B cell (primary cell): ENCODE measurements around the gene CAP1. TPM values are rescaled to one million over a fixed set of nuclear protein-coding genes. Genes with fewer than 3 reads are reported as not detected.

Experiments
- ATAC-seq: fragments of 200-7000 bp; cut with Tn5 transposase; one replicate; pipeline ENCODE4 v1.10.0; 2021; ENCODE audit warnings: low read depth, mild to moderate bottlenecking, moderate number of reproducible peaks, moderate library complexity
- CTCF ChIA-PET: fragments of 350-600 bp; sonication (Branson Sonifier 250); formaldehyde crosslinking; loops from one replicate; lab custom pipeline; 2021; ENCODE audit warnings: antibody characterized with exemption, inconsistent platforms; lab: Charles Lee
- POLR2A ChIA-PET: fragments of 350-600 bp; sonication (Branson Sonifier 250); formaldehyde crosslinking; loops from one replicate; lab custom pipeline; 2021; ENCODE audit warnings: antibody characterized with exemption; lab: Charles Lee
- DNase-seq: peaks from one replicate; pipeline ENCODE4 v3.0.0; 2013
- H2AFZ ChIP-seq: 2 replicates; pipeline ENCODE4 v1.6.1; 2012; ENCODE audit warnings: mild to moderate bottlenecking, low read depth, low read length; ENCODE audit not compliant: insufficient read depth, poor library complexity, severe bottlenecking
- H3K27ac ChIP-seq, 2 donors: 1 replicate in 1 of 2; 2 replicates in 1 of 2; pipeline ENCODE4 v1.5.1; 2012 to 2013; ENCODE audit warnings: low read length in 2 of 2, mild to moderate bottlenecking in 2 of 2, moderate library complexity in 1 of 2
- H3K27me3 ChIP-seq, 4 experiments: fragments of 200-600 bp in 1 of 4; sonication (generic) in 1 of 4; replicated peaks in 1 of 4; 1 replicate in 2 of 4; 2 replicates in 2 of 4; pipeline versions ENCODE4 v1.6.1 to v1.7.0; 2013 to 2016; ENCODE audit warnings: low read length in 3 of 4, mild to moderate bottlenecking in 2 of 4, mixed read lengths in 1 of 4, moderate library complexity in 1 of 4; ENCODE audit not compliant: insufficient read depth in 4 of 4, control insufficient read depth in 3 of 4; ENCODE audit errors: control extremely low read depth in 1 of 4
- H3K36me3 ChIP-seq, 2 experiments: replicated peaks in 1 of 2; 1 replicate in 1 of 2; 2 replicates in 1 of 2; pipeline versions ENCODE4 v1.6.1 to v1.7.1; 2013; ENCODE audit warnings: low read length in 1 of 2; ENCODE audit not compliant: insufficient read depth in 2 of 2, control insufficient read depth in 1 of 2; ENCODE audit errors: control extremely low read depth in 1 of 2, extremely low read depth in 1 of 2
- H3K4me1 ChIP-seq, 2 donors: fragments of 200-600 bp in 1 of 2; sonication (generic) in 1 of 2; 1 replicate in 1 of 2; 2 replicates in 1 of 2; pipeline versions ENCODE4 v1.5.1 to v1.6.1; 2013 to 2017; ENCODE audit warnings: low read length in 2 of 2; ENCODE audit not compliant: control insufficient read depth in 2 of 2, insufficient read depth in 2 of 2
- H3K4me2 ChIP-seq: replicated peaks from 2 replicates; pipeline ENCODE3; 2012; ENCODE audit warnings: mild to moderate bottlenecking, low read depth, low read length; ENCODE audit not compliant: poor library complexity, severe bottlenecking
- H3K4me3 ChIP-seq, 5 experiments: fragments of 200-600 bp in 1 of 5; sonication (generic) in 1 of 5; 1 replicate in 3 of 5; 2 replicates in 2 of 5; pipeline versions ENCODE4 v1.5.1 to v1.7.0; 2011 to 2016; ENCODE audit warnings: low read length in 4 of 5, mild to moderate bottlenecking in 4 of 5, low read depth in 2 of 5, control low read depth in 1 of 5, moderate library complexity in 1 of 5; ENCODE audit not compliant: insufficient read depth in 1 of 5; ENCODE audit errors: control extremely low read depth in 1 of 5, extremely low read depth in 1 of 5
- H3K79me2 ChIP-seq: fragments of 200-600 bp; sonication (generic); one replicate; pipeline ENCODE4 v1.6.0; 2016; ENCODE audit warnings: low read length; ENCODE audit not compliant: control insufficient read depth, insufficient read depth
- H3K9ac ChIP-seq: fragments of 200-600 bp; sonication (generic); 2 replicates; pipeline ENCODE4 v1.6.1; 2017; ENCODE audit warnings: mild to moderate bottlenecking, low read length, moderate library complexity
- H3K9me3 ChIP-seq, 3 donors: one replicate each; pipeline versions ENCODE4 v1.6.1 to v1.7.1; 2013; ENCODE audit warnings: low read length in 2 of 3; ENCODE audit not compliant: control insufficient read depth in 2 of 3, insufficient read depth in 1 of 3; ENCODE audit errors: control extremely low read depth in 1 of 3
- H4K20me1 ChIP-seq: 2 replicates; pipeline ENCODE4 v1.6.0; 2012; ENCODE audit warnings: mild to moderate bottlenecking, low read length; ENCODE audit not compliant: insufficient read depth, control insufficient read depth, poor library complexity, severe bottlenecking
- H3K27ac Mint-ChIP-seq: one replicate; pipeline ENCODE4 v1.8.0; 2021; ENCODE audit warnings: mixed read lengths
- H3K27me3 Mint-ChIP-seq: one replicate; pipeline ENCODE4 v1.8.0; 2021; ENCODE audit warnings: mixed read lengths
- H3K4me1 Mint-ChIP-seq: one replicate; pipeline ENCODE4 v1.8.0; 2021; ENCODE audit warnings: mixed read lengths
- H3K4me3 Mint-ChIP-seq: one replicate; pipeline ENCODE4 v1.8.0; 2021; ENCODE audit warnings: mixed read lengths
- H3K9me3 Mint-ChIP-seq: one replicate; pipeline ENCODE4 v1.8.0; 2022; ENCODE audit warnings: mixed read lengths; ENCODE audit not compliant: insufficient read depth
- CTCF ChIP-seq: fragments of 200-600 bp; IDR thresholded peaks from one replicate; pipeline ENCODE4 v1.8.0; 2022; ENCODE audit warnings: antibody characterized with exemption, mild to moderate bottlenecking
- EZH2 ChIP-seq: IDR thresholded peaks from 2 replicates; pipeline ENCODE4 v1.6.1; 2012; ENCODE audit warnings: borderline replicate concordance, low read depth, mild to moderate bottlenecking, moderate library complexity, low read length; ENCODE audit not compliant: insufficient read depth, poor library complexity, severe bottlenecking
- WGBS: methylation state at CpG from one replicate; pipeline ENCODE4 v1.1.5; 2013; ENCODE audit warnings: missing lambda C conversion rate; ENCODE audit not compliant: insufficient coverage; 5-methylcytosine and 5-hydroxymethylcytosine counted together
- intact Hi-C: fragments of 100-400 bp; cut with micrococcal nuclease; formaldehyde crosslinking; loops from one replicate; pipeline ENCODE4 v1.10.0; 2022
- polyA plus RNA-seq: library from polyadenylated mRNA; depleted of rRNA; stranded (reverse); fragments of >200 nt; gene quantifications from 2 replicates; pipeline ENCODE4 v1.2.3, GENCODE V29; 2012
- total RNA-seq, 2 donors: library from RNA; stranded (reverse); fragments of 120-200 nt in 1 of 2; gene quantifications; 1 replicate in 1 of 2; 2 replicates in 1 of 2; pipeline versions ENCODE4 v1.2.3 to v1.2.4, GENCODE V29; 2013 to 2022

The CAP1 gene
- total and polyA plus RNA-seq, 2 donors (not counting 1 experiment from before 2014, with no cell fraction given), result 175 to 203 TPM

- POLR2A ChIA-PET, result no interaction called here
- TF ChIP-seq CTCF, result no peak
- no peak for TF ChIP-seq EZH2
- peaks cover 19% of the 10 kb centered on the region for H3K27me3 Mint-ChIP-seq
- Histone ChIP-seq H3K36me3 (no peaks in the 10 kb centered on the region), H3K9ac (no peak overlapping the region), H3K4me2 (no peak overlapping the region), H3K9me3 (peaks cover 4 to 8% (median 4%) of the 10 kb centered on the region in 3 donors), H2AFZ (no peak overlapping the region), H3K4me1 (peaks cover 5 to 7% of the 10 kb centered on the region in 2 donors), H4K20me1 (no peaks in the 10 kb centered on the region), H3K4me3 (no peak overlapping the region), H3K27ac (no peak overlapping the region), H3K79me2 (peaks cover 7% of the 10 kb centered on the region), H3K27me3 (no peaks in the 10 kb centered on the region)
- ATAC-seq (no peak), DNase-seq (no peak)
- H3K27ac Mint-ChIP-seq, result no peak overlapping the region
- CTCF ChIA-PET, result interaction anchor here (0.5 to 1.3 kb wide), 2 partner anchors 20 to 49 kb away, joined by 3 to 4 read pairs; no protein-coding TSS in a partner anchor
- no peaks in the 10 kb centered on the region for H3K9me3 Mint-ChIP-seq
- H3K4me3 Mint-ChIP-seq, result no peak overlapping the region
- peaks cover 6% of the 10 kb centered on the region for H3K4me1 Mint-ChIP-seq
- no CpG with 5 or more reads among the region's 1 CpG for WGBS
- intact Hi-C loops, result no loop called here
Measured at GRCh38 chr1:40102038-40102437, 61.5 kb downstream of the CAP1 start.

- ChIA-PET POLR2A (interaction anchor here (0.6 kb wide), 1 partner anchor 160 kb away, joined by 3 read pairs; no protein-coding TSS in a partner anchor), CTCF (interaction anchor here (1.3 kb wide), 1 partner anchor 20 kb away, joined by 3 read pairs; no protein-coding TSS in a partner anchor)
- no peaks in the 10 kb centered on the region for H3K27me3 ChIP-seq
- no peak overlapping the region for H3K9ac ChIP-seq
- no peaks in the 10 kb centered on the region for H3K36me3 ChIP-seq
- no peak overlapping the region for H2AFZ ChIP-seq
- H3K4me3 ChIP-seq, result no peak overlapping the region
- WGBS, result no CpG with 5 or more reads among the region's 3 CpGs
- peaks cover 4 to 8% (median 4%) of the 10 kb centered on the region in 3 donors for H3K9me3 ChIP-seq
- H3K4me2 ChIP-seq, result no peak overlapping the region
- no peaks in the 10 kb centered on the region for H3K79me2 ChIP-seq
- Mint-ChIP-seq H3K27me3 (peaks cover 19% of the 10 kb centered on the region), H3K9me3 (no peaks in the 10 kb centered on the region), H3K4me3 (no peak overlapping the region), H3K4me1 (no peaks in the 10 kb centered on the region), H3K27ac (no peak overlapping the region)
- H3K4me1 ChIP-seq, result no peaks in the 10 kb centered on the region
- no peak overlapping the region for H3K27ac ChIP-seq
- no peak for DNase-seq
- ATAC-seq, result no peak
- intact Hi-C loops, result no loop called here
- no peaks in the 10 kb centered on the region for H4K20me1 ChIP-seq
- TF ChIP-seq CTCF (no peak), EZH2 (no peak)
Measured at GRCh38 chr1:40102896-40103295, 62.4 kb downstream of the CAP1 start.
